ENCODE data around the gene PDE6D.

GRCh38 chr2:231803501-231804138 is 22.5 kb upstream of the PDE6D start:
- TF ChIP-seq CTCF (conservative IDR thresholded peaks at IDR 0.05; ENCODE audit: low read depth, low read length), result no peak
- no peak for TF ChIP-seq RAD21 (IDR thresholded peaks at IDR 0.05; ENCODE audit: low read length)
- TF ChIP-seq MAFK (IDR thresholded peaks at IDR 0.05; ENCODE audit: low read depth, low read length), result no peak
- TF ChIP-seq POLR2A (IDR thresholded peaks at IDR 0.05; ENCODE audit: low read depth, low read length), result no peak
- TF ChIP-seq MAZ (IDR thresholded peaks at IDR 0.05; ENCODE audit: borderline replicate concordance, low read depth, low read length), result no peak
- TF ChIP-seq CHD1 (IDR thresholded peaks at IDR 0.05; ENCODE audit: low read depth, low read length), result no peak
- no peak for TF ChIP-seq MXI1 (IDR thresholded peaks at IDR 0.05; ENCODE audit: borderline replicate concordance, low read depth, low read length)
- no peak for TF ChIP-seq RCOR1 (IDR thresholded peaks at IDR 0.05; ENCODE audit: insufficient replicate concordance, low read length)
- TF ChIP-seq SMC3 (IDR thresholded peaks at IDR 0.05; ENCODE audit: low read depth, low read length), result no peak
- no peak for TF ChIP-seq ELK1 (IDR thresholded peaks at IDR 0.05; ENCODE audit: borderline replicate concordance, low read depth, low read length)

Measured in IMR-90 (cell line).